HTERT RPE-1 (cell line): Measurements from ENCODE around the gene MON2.

ENCODE experiments used
- in situ Hi-C: fragments of 300-500 bp; cut with MboI; formaldehyde crosslinking; loops from 4 replicates; pipeline ENCODE4 v1.14.3; 2020; ENCODE audit warnings: low sequenced_read_pairs

The MON2 gene

GRCh38 chr12:62647586-62647985 lies 181.0 kb downstream of the MON2 start:
- in situ Hi-C loops = no loop called here

- in situ Hi-C loops = no loop called here
These were observed 182.9 kb downstream of the MON2 start for GRCh38 chr12:62649412-62650138.
